Upper lobe of left lung (tissue), 6 donors: ENCODE data around the gene IL1RL1. TPM values are rescaled to one million over a fixed set of nuclear protein-coding genes. Genes with fewer than 3 reads are reported as not detected.
A peak's percentile ranks its signal among the peaks of the same experiment; 100 is the strongest.

Experiments
- ATAC-seq, 2 donors: fragments of 200-7000 bp; cut with Tn5 transposase; one replicate each; pipeline ENCODE4 v1.9.1; 2022; ENCODE audit warnings: mild to moderate bottlenecking in 2 of 2, moderate library complexity in 2 of 2; ENCODE audit not compliant: low FRiP score in 2 of 2
- DNase-seq, 2 donors: peaks; one replicate each; pipeline ENCODE4 v3.0.0-alpha.2; 2019 to 2020
- H3K27ac ChIP-seq, 4 donors: fragments of 200-600 bp; sonication (generic); one replicate each; pipeline ENCODE4 v1.5.1; 2016 to 2019
- H3K27me3 ChIP-seq, 4 donors: fragments of 200-600 bp; sonication (generic); one replicate each; pipeline ENCODE4 v1.5.1; 2017 to 2019
- H3K36me3 ChIP-seq, 4 donors: fragments of 200-600 bp; sonication (generic); one replicate each; pipeline ENCODE4 v1.5.1; 2016 to 2019
- H3K4me1 ChIP-seq, 4 donors: fragments of 200-600 bp; sonication (generic); one replicate each; pipeline ENCODE4 v1.5.1; 2018 to 2019
- H3K4me3 ChIP-seq, 4 donors: fragments of 200-600 bp; sonication (generic); one replicate each; pipeline ENCODE4 v1.5.1; 2017 to 2019; ENCODE audit warnings: mild to moderate bottlenecking in 2 of 4, moderate library complexity in 1 of 4
- H3K9me3 ChIP-seq, 4 donors: fragments of 200-600 bp; sonication (generic); one replicate each; pipeline ENCODE4 v1.5.1; 2018 to 2019
- CTCF ChIP-seq, 6 experiments: fragments of 450-650 bp in 4 of 6; fragments of 200-600 bp in 2 of 6; sonication (generic) in 2 of 6; IDR thresholded peaks; one replicate each; pipeline ENCODE4 v1.5.1; 2016 to 2019; ENCODE audit warnings: antibody characterized with exemption in 6 of 6
- EP300 ChIP-seq, 4 donors: sonication (generic); formaldehyde crosslinking; IDR thresholded peaks; one replicate each; pipeline ENCODE4 v1.5.1; 2017; ENCODE audit warnings: antibody characterized with exemption in 4 of 4, control low read depth in 2 of 4
- POLR2A ChIP-seq, 4 donors: fragments of 450-650 bp; IDR thresholded peaks; one replicate each; pipeline ENCODE4 v1.5.1; 2016 to 2017; ENCODE audit warnings: antibody characterized with exemption in 4 of 4, mild to moderate bottlenecking in 2 of 4
- POLR2AphosphoS5 ChIP-seq, 2 donors: sonication (generic); formaldehyde crosslinking; IDR thresholded peaks; one replicate each; pipeline ENCODE4 v1.5.1; 2017; ENCODE audit warnings: antibody characterized with exemption in 2 of 2
- WGBS, 2 donors: methylation state at CpG; one replicate each; pipeline ENCODE4 v1.1.5; 2017 to 2018; 5-methylcytosine and 5-hydroxymethylcytosine counted together
- total RNA-seq, 6 donors: library from RNA; depleted of rRNA in 4 of 6; stranded (reverse); fragments of >200 nt in 4 of 6; gene quantifications; one replicate each; pipeline versions ENCODE4 v1.1.0 to v1.2.1, GENCODE V29; 2016 to 2021
- donor health status: DM: no; HTN: no; CAD: no; lungs with moderate emphysema.
- donor health status: DM: no; HTN: yes; CAD: no; lungs with severe emphysema.

IL1RL1 gene
- total RNA-seq, 6 donors from 2014 or later = 26.2 to 203 (median 53.1) TPM

GRCh38 chr2:102276549-102277201 is 34.7 kb upstream of the IL1RL1 start:
- WGBS, 2 donors = 77 to 94% methylated on average over 2 of the region's 2 CpGs
- Histone ChIP-seq H3K27me3 (no peaks in the 10 kb centered on the region), H3K9me3 (no peaks in the 10 kb centered on the region), H3K4me3 (no peak overlapping the region), H3K36me3 (no peaks in the 10 kb centered on the region), H3K4me1 (peaks cover 2 to 21% (median 13%) of the 10 kb centered on the region in 4 donors), H3K27ac (no peak overlapping the region)
- ATAC-seq = no peak
- DNase-seq = no peak
- TF ChIP-seq POLR2AphosphoS5 (IDR thresholded peaks at IDR 0.05) (no peak), POLR2A (IDR thresholded peaks at IDR 0.05) (no peak), EP300 (IDR thresholded peaks at IDR 0.05) (no peak), CTCF (IDR thresholded peaks at IDR 0.05) (no peak)

- H3K4me1 ChIP-seq = peaks cover 0 to 16% (median 12%) of the 10 kb centered on the region in 4 donors
Measured at GRCh38 chr2:102277202-102277700, 34.1 kb upstream of the IL1RL1 start.

GRCh38 chr2:102278720-102279390 is 32.5 kb upstream of the IL1RL1 start:
- ATAC-seq (no peak), DNase-seq (no peak)
- Histone ChIP-seq H3K9me3 (no peaks in the 10 kb centered on the region), H3K4me3 (no peak overlapping the region), H3K4me1 (peaks cover 0 to 12% (median 9%) of the 10 kb centered on the region in 4 donors), H3K36me3 (no peaks in the 10 kb centered on the region), H3K27me3 (no peaks in the 10 kb centered on the region), H3K27ac (no peak overlapping the region)
- TF ChIP-seq POLR2A (IDR thresholded peaks at IDR 0.05) (peak in 1 of 4 donors; percentile 6), POLR2AphosphoS5 (IDR thresholded peaks at IDR 0.05) (no peak), CTCF (IDR thresholded peaks at IDR 0.05) (no peak)
- 70 to 81% methylated on average over 3 of the region's 3 CpGs for WGBS, 2 donors

More at GRCh38 chr2:102277202-102277700, 34.1 kb upstream of the IL1RL1 start:
- 79 to 89% methylated on average over 1 of the region's 1 CpG for WGBS, 2 donors
- Histone ChIP-seq H3K27ac (no peak overlapping the region), H3K27me3 (no peaks in the 10 kb centered on the region), H3K4me3 (no peak overlapping the region), H3K36me3 (no peaks in the 10 kb centered on the region), H3K9me3 (no peaks in the 10 kb centered on the region)
- ATAC-seq = no peak
- DNase-seq = no peak
- no peak for TF ChIP-seq CTCF (IDR thresholded peaks at IDR 0.05)
- no peak for TF ChIP-seq POLR2A (IDR thresholded peaks at IDR 0.05)
- TF ChIP-seq EP300 (IDR thresholded peaks at IDR 0.05) = no peak
- TF ChIP-seq POLR2AphosphoS5 (IDR thresholded peaks at IDR 0.05) = no peak

- 92 to 96% methylated on average over 1 of the region's 1 CpG for WGBS, 2 donors
Measured at GRCh38 chr2:102279391-102279735, 32.0 kb upstream of the IL1RL1 start.

More at GRCh38 chr2:102279391-102279735, 32.0 kb upstream of the IL1RL1 start:
- peaks cover 0 to 10% (median 4%) of the 10 kb centered on the region in 4 donors for H3K4me1 ChIP-seq
- H3K4me3 ChIP-seq = no peak overlapping the region
- TF ChIP-seq EP300 (IDR thresholded peaks at IDR 0.05) = no peak
- TF ChIP-seq POLR2AphosphoS5 (IDR thresholded peaks at IDR 0.05) = no peak
- TF ChIP-seq CTCF (IDR thresholded peaks at IDR 0.05) = no peak
- TF ChIP-seq POLR2A (IDR thresholded peaks at IDR 0.05) = no peak
- no peak overlapping the region for H3K27ac ChIP-seq
- ATAC-seq = no peak
- no peaks in the 10 kb centered on the region for H3K36me3 ChIP-seq
- DNase-seq = no peak
- H3K27me3 ChIP-seq = no peaks in the 10 kb centered on the region
- H3K9me3 ChIP-seq = no peaks in the 10 kb centered on the region
